Measurements from ENCODE around the gene CDC42BPB.

Gene CDC42BPB

GRCh38 chr14:102944448-102945330, 112.7 kb downstream of the CDC42BPB start:
- DNase-seq (ENCODE audit: low read depth) = no peak

GRCh38 chr14:102943979-102944378, 113.4 kb downstream of the CDC42BPB start:
- DNase-seq (ENCODE audit: low read depth) = no peak

- no peak for DNase-seq (ENCODE audit: low read depth)
These were observed 113.9 kb downstream of the CDC42BPB start for GRCh38 chr14:102943454-102943853.

GRCh38 chr14:102942069-102942468, 115.3 kb downstream of the CDC42BPB start:
- no peak for DNase-seq (ENCODE audit: low read depth)

GRCh38 chr14:102941419-102942011, 115.8 kb downstream of the CDC42BPB start:
- no peak for DNase-seq (ENCODE audit: low read depth)

GRCh38 chr14:102940729-102941362, 116.5 kb downstream of the CDC42BPB start:
- DNase-seq (ENCODE audit: low read depth) = no peak

DNA sequence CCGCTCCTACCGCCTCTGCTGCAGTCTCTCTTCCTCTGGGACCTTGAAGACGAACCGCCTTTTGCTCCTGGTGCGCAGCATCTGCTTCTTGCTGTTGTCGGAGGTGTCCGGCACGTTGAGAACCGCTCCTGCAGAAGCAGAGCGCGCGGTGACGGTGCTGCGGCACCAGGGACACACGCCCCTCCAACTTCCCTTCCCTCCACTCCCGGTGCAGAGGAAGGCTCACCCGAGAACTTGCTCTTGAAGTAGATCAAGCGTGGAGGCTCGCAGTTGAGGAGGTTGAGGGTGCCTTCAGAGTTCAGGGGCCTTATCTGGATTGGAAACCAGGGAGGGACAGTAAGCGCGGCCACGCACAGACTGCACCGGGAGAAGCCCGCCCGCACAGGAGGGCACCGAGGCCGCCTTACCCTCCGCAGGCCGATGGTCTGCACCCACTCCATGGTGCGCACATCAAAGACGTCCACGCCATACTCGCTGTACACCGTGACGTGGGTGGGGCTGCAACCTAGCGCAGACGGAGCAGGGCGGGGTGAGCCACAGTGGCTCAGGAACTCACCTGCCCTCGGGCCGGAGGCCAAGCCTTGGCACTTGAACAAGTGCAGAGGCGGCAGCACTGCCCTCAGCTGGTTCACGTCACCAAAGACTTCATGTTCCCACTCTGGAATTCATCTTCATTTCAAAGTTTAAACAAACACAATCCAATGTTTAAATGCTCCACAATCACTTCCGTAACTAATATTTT, 117.4 kb downstream of the CDC42BPB start:
- no peak for DNase-seq (ENCODE audit: low read depth)

DNA sequence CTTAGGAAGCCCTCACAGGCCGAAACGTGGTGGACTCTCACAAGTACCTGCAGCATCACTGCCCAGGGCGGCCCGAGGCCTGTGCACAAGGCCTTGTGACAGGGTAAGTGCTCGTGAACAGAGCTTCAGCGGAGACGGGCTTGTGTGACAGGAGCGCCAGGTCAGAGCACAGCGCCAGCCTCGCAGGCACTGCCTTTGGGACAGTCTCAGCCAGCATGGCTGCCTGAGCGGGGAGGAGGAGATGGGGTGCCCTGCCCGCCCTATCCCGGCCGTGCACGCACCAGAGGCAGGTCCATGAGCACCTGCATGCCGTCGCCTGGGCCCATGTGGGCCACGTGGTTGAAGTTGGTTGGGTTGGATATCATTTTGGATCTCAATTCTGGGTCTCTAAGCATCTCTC, 118.0 kb downstream of the CDC42BPB start:
- DNase-seq (ENCODE audit: low read depth) = no peak

DNA sequence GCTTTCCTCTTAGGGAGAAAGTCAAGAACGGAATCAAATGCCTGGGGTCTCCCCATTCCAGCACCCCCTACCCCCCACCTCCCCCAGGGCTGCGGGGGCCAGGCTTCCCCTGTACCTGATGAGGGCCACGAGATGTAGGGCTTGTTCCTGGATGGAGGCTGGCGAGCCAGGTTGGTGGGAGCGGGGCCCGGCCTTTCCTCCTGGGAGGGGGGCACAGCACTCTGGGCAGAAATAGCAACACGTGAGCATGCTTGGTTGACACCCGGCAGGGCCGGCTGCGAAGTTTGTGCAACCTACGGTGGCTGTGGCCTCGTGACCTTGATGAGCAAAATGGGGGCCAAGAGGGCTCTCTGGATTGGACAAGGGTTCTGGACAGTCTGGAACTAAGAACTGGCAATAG, 119.2 kb downstream of the CDC42BPB start:
- no peak for DNase-seq (ENCODE audit: low read depth)

DNA sequence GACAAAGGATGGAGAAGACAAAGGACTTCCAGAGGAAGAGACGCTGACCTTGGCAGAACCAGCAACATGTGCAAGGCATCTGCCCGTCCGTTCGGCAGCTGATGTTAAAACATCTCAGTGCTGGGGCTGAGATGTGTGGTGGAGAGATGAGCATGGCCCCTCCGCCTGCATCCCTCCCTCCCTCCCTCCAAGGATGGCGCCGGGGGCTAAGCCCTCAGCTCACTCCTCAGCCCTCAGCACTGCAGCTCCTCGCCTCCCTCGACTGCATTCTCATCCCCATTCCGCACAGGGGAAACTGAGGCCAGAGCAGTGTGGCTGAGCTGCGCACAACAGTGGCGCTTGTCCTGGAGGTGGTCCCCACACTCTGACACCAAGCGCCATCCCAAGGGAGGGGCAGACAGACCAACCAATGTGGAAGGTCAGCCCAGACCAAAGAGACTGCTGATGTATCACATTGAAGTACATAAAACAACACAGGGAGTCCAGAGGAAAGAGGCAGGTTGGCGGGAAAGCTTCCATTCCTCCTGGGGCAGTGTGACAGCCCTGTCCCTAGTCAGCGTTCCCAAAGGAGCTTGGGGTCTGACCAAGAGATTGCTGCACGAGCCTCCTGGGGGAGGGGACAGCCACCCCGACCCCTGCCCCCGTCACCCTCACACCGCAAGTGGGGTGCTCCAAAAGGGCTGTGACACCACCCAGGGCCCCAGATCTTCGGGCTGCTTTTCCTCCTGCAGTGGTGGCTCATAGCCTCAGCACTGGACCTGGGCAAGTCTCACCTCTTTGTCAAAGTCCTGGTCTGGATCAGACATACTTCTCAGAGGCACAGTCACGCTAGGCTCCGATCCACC, 119.8 kb downstream of the CDC42BPB start:
- DNase-seq (ENCODE audit: low read depth) = no peak

DNA sequence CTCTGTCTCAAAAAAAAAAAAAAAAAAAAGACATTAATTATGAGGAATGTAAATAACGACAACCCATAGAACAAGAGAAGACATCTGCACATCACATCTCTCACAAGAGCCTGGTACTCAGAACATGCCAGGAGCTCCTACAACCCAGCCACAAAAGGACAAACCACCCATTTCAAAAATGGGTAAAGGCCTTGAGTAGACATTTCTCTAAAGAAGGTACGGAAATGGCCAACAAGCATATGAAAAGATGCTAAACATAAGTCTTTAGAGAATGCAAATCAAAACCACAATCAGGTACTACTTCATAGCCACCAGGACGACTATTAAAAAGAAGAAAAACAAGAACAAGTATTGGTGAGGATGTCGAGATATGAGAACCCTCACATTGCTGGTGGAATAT, 121.6 kb downstream of the CDC42BPB start:
- DNase-seq (ENCODE audit: low read depth) = no peak

- no peak for DNase-seq (ENCODE audit: low read depth)
These were observed 123.6 kb downstream of the CDC42BPB start for GRCh38 chr14:102933618-102934231.

DNA sequence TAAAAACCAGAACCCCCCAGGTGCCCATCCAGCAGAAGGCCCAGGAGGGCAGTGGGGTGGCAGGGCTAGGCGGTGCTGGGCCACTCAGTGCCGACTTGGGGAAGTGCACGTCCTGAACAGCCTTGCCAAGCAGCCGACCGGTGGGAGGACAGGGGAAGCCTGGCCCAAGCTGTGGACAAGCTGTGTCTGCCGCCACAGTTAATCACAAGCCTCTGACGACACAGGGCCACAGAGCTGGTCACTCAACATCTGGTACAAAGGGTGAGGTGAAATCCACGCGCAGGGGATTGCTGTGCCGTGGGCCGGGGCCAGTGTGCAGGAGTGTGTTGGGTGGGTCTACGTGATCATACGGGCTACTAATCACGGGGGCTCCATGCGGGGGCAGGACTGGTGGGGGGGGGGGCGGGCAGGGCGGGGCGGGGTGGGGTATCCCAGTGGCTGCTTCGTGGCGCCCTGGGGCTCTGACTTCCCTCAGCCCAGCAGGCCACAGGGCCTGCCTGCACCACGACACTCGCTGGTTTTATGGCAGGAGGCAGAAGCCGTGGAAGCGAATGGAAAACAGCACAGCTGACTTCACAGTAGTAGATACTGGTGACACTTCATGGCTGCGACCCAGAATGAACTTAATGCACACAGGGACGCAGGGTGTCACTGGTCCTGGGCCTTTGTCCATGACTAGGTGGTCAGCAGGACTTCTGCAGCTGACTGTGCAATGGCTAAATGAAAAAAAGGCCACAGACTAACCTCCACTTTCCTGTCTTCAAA, 124.7 kb downstream of the CDC42BPB start:
- no peak for DNase-seq (ENCODE audit: low read depth)

- no peak for DNase-seq (ENCODE audit: low read depth)
These were observed 125.6 kb downstream of the CDC42BPB start for GRCh38 chr14:102931580-102932285.

DNA sequence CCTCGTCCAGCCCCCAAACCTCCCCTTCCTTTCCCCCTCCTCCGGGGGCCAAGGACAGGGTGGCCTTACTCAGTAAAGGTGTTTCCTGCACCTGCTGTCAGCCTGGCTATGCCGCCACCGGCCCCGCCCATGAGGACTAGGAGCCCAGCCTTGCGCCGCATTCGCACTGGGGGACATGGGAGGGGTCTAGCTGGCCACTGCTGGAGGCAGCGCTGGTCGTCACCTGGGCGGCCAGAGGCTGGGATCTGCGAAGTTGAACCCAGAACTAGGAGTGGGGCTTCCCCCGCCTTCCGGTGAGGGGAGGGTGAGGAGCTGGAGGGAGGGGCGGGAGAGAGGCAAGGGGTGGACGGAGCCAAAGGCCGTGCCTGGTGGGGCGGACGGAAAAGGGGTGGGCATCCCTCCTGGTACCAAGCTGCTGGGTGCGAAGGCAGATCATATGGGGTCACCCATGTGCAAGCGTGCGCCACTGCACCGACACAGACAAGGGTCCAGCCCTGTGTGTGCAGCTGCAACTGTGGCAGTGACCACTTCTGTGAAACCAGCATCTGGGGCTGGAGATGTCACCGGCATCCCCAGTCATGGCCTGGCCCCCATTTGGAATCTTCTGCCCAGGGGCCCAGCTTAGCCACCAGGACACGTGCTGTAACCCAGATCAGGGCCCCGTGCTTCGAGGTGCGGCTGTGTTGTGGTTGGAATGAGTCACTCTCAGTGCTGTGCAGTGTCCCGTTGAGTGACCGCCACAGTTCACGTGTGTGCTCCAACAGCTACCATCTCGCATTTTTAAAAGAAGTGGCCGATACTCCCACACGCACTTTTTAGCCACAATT, 126.4 kb downstream of the CDC42BPB start:
- DNase-seq (ENCODE audit: low read depth) = peak; percentile 50

DNA sequence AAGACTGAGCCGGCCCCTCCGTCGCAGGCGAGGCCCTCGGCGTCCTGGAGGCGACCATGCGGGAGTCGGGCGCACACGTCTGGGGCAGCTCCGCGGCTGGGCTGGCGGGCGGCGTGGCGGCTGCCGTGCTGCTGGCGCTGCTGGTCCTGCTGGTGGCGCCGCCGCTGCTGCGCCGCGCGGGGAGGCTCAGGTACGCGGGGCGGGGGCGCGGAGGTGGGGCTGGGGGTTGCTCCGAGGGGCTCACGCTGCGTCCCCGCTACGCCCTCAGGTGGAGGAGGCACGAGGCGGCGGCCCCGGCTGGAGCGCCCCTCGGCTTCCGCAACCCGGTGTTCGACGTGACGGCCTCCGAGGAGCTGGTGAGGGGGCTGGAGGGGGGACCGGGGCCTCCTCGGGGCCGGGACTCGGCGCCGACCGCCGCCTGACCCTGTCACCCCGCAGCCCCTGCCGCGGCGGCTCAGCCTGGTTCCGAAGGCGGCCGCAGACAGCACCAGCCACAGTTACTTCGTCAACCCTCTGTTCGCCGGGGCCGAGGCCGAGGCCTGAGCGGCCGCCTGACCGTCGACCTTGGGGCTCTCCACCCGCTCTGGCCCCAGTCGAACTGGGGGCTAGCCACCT, 127.1 kb downstream of the CDC42BPB start:
- DNase-seq (ENCODE audit: low read depth) = peak; percentile 12

GRCh38 chr14:102929241-102930137, 127.9 kb downstream of the CDC42BPB start:
- DNase-seq (ENCODE audit: low read depth) = no peak
